Calu3 (cell line): Measurements from ENCODE around the gene ARMC9. TPM values are rescaled to one million over a fixed set of nuclear protein-coding genes. Genes with fewer than 3 reads are reported as not detected.

Source experiments
- BruUV-seq: library from RNA; stranded (reverse); fragments of 400-500 nt; replicated peaks from 2 replicates; lab custom pipeline; 2021; lab: Mats Ljungman, UMichigan
- CTCF ChIA-PET: fragments of 300-600 bp; sonication (Branson Sonifier 250); formaldehyde crosslinking; loops from one replicate; lab custom pipeline; 2022; ENCODE audit warnings: antibody characterized with exemption; lab: Charles Lee
- DNase-seq: peaks from one replicate; pipeline ENCODE4 v3.0.0; 2022
- H3K27ac Mint-ChIP-seq: one replicate; pipeline ENCODE4 v1.8.0; 2022; ENCODE audit warnings: mixed read lengths; ENCODE audit not compliant: unreplicated experiment
- H3K27me3 Mint-ChIP-seq: one replicate; pipeline ENCODE4 v1.8.0; 2022; ENCODE audit warnings: mixed read lengths; ENCODE audit not compliant: unreplicated experiment
- H3K36me3 Mint-ChIP-seq: one replicate; pipeline ENCODE4 v1.8.0; 2022; ENCODE audit warnings: mild to moderate bottlenecking, moderate library complexity, mixed read lengths; ENCODE audit not compliant: insufficient read depth, unreplicated experiment
- H3K4me1 Mint-ChIP-seq: one replicate; pipeline ENCODE4 v1.8.0; 2022; ENCODE audit warnings: mild to moderate bottlenecking, low read depth, mixed read lengths; ENCODE audit not compliant: unreplicated experiment
- H3K4me3 Mint-ChIP-seq: one replicate; pipeline ENCODE4 v1.8.0; 2022; ENCODE audit warnings: mild to moderate bottlenecking, low read depth, moderate library complexity, mixed read lengths; ENCODE audit not compliant: unreplicated experiment
- H3K9me3 Mint-ChIP-seq: one replicate; pipeline ENCODE4 v1.8.0; 2022; ENCODE audit warnings: low read depth, mixed read lengths; ENCODE audit not compliant: unreplicated experiment
- intact Hi-C: fragments of 100-400 bp; cut with micrococcal nuclease; formaldehyde crosslinking; loops from one replicate; pipeline ENCODE4 v1.10.0; 2022; ENCODE audit not compliant: unreplicated experiment
- total RNA-seq: library from RNA; stranded (reverse); gene quantifications from 2 replicates; pipeline ENCODE4 v1.2.3, GENCODE V29; 2022
- TF ChIP-seq, protein P1 (sequence below): fragments of 200-600 bp; IDR thresholded peaks from one replicate; pipeline ENCODE4 v1.8.0; 2022; ENCODE audit warnings: antibody characterized with exemption; ENCODE audit not compliant: unreplicated experiment

The ARMC9 gene
- total RNA-seq, 1 experiment from 2014 or later = 13.6 TPM

DNA sequence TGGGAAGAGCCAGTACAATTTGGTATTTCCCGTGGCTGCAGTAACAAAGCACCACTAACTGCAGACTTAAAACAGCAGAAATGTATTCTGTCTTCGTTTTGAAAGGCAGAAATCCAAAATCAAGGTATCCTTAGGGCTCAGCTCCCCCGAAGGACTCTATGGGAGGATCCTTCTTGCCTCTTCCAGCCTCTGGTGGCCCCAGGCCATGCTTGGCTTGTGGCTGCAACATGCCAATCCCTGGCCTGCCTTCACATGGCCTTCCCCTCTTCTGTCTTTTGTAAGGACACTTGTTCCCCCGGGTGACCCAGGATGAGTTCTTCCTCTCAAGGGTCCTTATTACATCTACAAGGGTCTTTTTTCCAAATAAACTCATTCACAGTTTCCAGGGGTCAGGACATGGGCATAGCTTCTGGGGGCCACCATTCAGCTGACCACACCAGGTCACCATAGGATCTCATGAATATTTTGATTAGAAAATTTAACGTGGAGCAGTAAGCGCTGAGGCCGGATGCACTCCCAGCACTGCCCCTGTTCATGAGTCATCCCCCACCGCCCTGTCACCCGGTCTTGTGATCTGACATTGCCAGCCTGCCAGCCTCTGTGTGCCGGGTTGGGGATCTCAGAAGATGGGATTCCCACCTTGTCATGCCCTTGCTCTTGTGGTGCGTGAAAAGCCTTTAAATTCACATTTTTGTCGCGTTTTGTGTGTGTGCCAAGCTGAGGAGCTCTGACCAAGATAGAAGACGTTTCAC lies 135.9 kb downstream of the ARMC9 start:
- Mint-ChIP-seq H3K4me1 (no peaks in the 10 kb centered on the region), H3K36me3 (no peaks in the 10 kb centered on the region), H3K27me3 (no peaks in the 10 kb centered on the region), H3K27ac (no peak overlapping the region), H3K4me3 (no peak overlapping the region), H3K9me3 (no peaks in the 10 kb centered on the region)
- no peak for DNase-seq
- TF ChIP-seq, protein P1, sequence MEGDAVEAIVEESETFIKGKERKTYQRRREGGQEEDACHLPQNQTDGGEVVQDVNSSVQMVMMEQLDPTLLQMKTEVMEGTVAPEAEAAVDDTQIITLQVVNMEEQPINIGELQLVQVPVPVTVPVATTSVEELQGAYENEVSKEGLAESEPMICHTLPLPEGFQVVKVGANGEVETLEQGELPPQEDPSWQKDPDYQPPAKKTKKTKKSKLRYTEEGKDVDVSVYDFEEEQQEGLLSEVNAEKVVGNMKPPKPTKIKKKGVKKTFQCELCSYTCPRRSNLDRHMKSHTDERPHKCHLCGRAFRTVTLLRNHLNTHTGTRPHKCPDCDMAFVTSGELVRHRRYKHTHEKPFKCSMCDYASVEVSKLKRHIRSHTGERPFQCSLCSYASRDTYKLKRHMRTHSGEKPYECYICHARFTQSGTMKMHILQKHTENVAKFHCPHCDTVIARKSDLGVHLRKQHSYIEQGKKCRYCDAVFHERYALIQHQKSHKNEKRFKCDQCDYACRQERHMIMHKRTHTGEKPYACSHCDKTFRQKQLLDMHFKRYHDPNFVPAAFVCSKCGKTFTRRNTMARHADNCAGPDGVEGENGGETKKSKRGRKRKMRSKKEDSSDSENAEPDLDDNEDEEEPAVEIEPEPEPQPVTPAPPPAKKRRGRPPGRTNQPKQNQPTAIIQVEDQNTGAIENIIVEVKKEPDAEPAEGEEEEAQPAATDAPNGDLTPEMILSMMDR = no peak
- intact Hi-C loops = no loop called here
- no TSS peak for BruUV-seq
- CTCF ChIA-PET = no interaction called here

DNA sequence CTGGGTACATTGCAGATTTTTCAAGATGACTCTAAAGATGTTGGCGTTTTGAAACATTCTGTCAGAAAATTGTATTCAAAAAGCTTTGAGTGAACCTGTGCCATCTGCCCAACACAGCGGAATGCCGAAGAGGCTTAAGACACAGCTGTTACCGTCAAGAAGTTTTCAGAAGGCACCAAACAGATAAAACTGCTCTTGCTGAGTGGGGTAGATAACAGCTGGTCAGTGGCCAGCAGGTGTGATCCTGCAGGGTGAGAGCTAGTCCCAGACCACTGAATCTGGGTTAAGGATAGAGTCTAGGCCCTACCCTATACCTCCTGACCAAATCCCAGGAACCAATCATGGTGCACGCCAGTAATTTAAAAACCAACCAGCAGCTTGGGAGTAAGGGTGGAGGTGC lies 136.6 kb downstream of the ARMC9 start:
- Mint-ChIP-seq H3K4me3 (no peak overlapping the region), H3K36me3 (no peaks in the 10 kb centered on the region), H3K27ac (no peak overlapping the region), H3K27me3 (no peaks in the 10 kb centered on the region), H3K4me1 (no peaks in the 10 kb centered on the region), H3K9me3 (no peaks in the 10 kb centered on the region)
- intact Hi-C loops = no loop called here
- TF ChIP-seq, protein P1 = no peak
- no TSS peak for BruUV-seq
- no peak for DNase-seq
- CTCF ChIA-PET = no interaction called here

DNA sequence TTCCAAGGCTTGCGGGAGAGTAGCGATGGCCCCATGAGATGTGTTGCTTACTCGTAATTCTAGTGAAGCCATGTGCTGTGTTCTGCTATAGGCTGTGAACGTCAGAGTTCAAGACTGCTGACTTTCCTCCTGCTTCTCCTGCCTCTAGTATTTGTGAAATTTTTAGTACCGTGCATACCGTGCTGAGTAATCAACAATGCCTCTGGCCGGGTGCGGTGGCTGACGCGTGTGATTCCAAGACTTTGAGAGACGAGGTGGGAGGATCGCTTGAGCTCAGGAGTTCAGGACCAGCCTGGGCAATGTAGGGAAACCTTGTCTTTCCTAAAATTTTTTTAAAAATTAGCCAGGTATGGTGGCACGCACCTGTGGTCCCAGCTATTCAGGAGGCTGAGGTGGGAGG lies 137.2 kb downstream of the ARMC9 start:
- Mint-ChIP-seq H3K4me1 (no peaks in the 10 kb centered on the region), H3K27ac (no peak overlapping the region)

DNA sequence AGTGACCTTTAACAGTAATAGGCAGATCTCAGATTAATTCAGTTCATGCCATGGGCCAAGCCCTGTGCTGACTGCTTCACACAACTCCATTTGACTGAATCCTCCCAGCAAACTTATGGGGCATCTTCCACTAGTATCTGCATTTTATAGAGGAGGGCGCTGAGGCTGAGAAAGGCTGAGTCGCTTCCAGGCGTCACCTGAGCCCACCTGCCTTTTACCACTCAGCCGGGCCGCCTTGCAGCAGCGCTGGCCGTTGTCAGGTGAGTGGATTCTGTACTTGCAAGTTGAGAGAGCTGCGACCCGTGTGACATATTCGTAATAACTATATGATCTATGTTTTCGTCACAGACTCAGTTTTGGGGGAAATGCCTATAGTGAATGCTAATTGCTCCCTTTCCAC lies 137.8 kb downstream of the ARMC9 start:
- Mint-ChIP-seq H3K4me1 (no peaks in the 10 kb centered on the region), H3K9me3 (no peaks in the 10 kb centered on the region), H3K4me3 (no peak overlapping the region), H3K36me3 (no peaks in the 10 kb centered on the region), H3K27me3 (no peaks in the 10 kb centered on the region), H3K27ac (no peak overlapping the region)
- intact Hi-C loops = no loop called here
- no TSS peak for BruUV-seq
- CTCF ChIA-PET = interaction anchor here (0.7 kb wide), 2 partner anchors 12 to 298 kb away, joined by 3 read pairs; no protein-coding TSS in a partner anchor
- TF ChIP-seq, protein P1 = no peak
- DNase-seq = no peak

More for the DNA sequence above, 137.2 kb downstream of the ARMC9 start:
- H3K36me3 Mint-ChIP-seq = no peaks in the 10 kb centered on the region
- CTCF ChIA-PET = interaction anchor here (0.7 kb wide), 2 partner anchors 13 to 298 kb away, joined by 3 read pairs; no protein-coding TSS in a partner anchor
- H3K27me3 Mint-ChIP-seq = no peaks in the 10 kb centered on the region
- BruUV-seq = no TSS peak
- no peak for DNase-seq
- no peak overlapping the region for H3K4me3 Mint-ChIP-seq
- intact Hi-C loops = no loop called here
- H3K9me3 Mint-ChIP-seq = no peaks in the 10 kb centered on the region
- TF ChIP-seq, protein P1 = no peak
